Activated CD4-positive, alpha-beta T cell treated with anti-CD3 and anti-CD28 coated beads, Interleukin-10, Interleukin-2, amounts not matched to agents 100 ng/mL and 50 ng/mL, durations not matched to agents 16 hours and 8 hours (primary cell): ENCODE results near the gene DNAH7.
A peak's percentile ranks its signal among the peaks of the same experiment; 100 is the strongest.

Experiments
- DNase-seq: peaks from one replicate; pipeline ENCODE4 v3.0.0-alpha.2; 2020

DNAH7 gene

DNA sequence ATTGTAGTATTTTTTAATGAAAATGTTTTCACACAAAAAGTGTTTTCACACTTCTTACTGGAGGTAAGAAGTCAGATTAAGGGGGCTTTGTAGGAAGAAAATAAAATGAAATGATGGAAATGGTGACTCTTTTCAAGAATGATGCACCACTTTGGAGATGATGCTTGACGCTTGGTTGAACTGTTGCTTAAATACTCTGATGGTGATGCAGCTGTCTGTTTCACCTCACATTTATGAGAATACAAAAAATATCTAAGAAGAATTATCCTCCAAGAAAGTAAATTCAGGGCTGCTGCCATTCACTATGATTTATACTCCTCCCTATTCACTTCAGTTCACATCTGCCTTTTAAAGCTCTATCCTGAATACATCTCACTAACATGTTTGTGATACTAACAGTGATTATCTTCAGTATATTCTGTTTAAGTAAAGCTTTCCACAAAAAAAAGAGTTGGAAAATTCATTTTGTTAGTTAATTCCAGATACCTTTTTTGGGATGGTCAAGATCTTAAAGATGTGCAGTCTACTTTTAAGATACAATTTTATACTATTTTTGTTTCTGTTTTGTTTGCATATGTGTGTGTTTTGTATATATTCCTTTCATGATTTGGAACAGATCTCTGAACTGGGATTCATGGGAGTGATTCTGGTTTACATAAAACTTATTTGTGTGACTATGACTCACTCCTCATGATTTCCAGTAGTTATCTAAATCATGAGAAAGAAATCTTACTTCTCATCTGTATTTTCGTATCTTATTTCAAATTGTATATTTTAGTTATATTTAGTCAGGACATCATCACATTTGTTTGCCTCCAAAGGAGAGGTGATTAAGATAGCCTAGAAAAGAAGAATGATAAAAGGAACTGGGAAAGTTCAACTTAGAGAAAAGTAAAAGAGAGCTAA is 358.5 kb downstream of the DNAH7 start:
- DNase-seq: no peak

DNA sequence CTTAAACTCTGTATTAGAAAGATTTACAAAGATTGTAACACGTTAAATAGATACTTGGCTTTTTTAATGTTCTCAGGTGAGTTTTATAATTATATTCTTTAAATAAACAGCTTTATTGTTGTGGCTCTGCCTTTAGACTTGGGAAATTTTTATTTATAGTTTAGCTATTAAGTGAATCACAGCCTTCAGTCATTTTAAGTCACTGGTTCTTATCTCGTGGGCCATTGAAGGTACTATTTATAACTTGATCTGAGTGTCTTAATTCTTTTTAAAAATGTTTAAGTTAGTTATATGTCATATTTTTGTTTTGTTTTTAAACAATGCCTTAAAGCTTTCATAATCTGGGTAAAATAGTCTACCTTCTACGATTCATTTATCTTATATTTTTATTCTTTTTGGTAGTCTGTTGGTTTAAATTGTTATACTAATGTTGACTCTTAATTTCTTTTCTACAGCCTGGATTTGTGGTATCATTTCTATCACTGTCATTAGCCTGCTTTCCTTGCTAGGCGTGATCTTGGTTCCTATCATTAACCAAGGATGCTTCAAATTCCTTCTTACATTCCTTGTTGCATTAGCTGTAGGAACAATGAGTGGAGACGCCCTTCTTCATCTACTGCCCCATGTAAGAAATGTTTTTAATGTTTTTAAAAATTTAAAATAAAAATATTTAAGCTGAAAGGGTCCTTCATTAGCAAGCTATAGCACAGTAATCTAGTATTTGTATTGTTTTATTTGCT is 362.3 kb downstream of the DNAH7 start:
- no peak for DNase-seq

GRCh38 chr2:195700480-195700879 is 368.2 kb downstream of the DNAH7 start:
- DNase-seq: no peak

GRCh38 chr2:195697681-195698220 is 370.9 kb downstream of the DNAH7 start:
- no peak for DNase-seq

DNA sequence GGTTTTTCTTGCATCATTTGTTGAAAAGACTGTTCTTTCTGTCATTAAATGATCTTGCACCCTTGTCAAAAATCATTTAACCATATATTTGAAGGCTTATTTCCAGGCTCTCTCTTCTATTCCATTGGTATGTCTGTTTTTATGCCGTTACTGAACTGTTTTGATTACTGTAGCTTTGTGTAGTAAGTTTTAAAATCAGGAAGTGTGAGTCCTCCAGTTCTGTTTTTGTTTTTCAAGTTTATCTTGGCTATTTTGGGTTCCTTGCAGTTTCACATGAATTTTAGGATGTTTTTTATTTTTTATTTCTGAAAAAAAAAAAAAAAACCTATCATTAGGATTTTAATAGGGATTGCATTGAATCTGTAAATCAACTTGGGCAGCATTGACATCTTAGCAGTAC is 372.6 kb downstream of the DNAH7 start:
- DNase-seq: no peak

- DNase-seq: no peak
These were observed 373.5 kb downstream of the DNAH7 start for GRCh38 chr2:195695002-195695631.

- no peak for DNase-seq
These were observed 374.1 kb downstream of the DNAH7 start for GRCh38 chr2:195694553-195694952.

DNA sequence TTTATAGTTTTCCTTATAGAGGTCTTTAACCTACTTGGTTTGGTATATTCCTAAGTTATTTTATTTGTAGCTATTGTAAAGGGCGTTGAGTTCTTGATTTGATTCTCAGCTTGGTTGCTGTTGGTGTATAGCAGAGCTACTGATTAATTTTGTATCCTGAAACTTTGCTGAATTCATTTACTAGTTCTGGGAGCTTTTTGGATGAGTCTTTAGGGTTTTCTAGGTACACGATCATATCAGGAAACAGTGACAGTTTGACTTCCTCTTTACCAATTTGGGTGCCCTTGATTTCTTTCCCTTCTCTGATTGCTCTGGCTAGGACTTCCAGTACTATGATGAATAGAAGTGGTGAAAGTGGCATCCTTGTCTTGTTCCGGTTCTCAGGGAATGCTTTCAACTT is 376.1 kb downstream of the DNAH7 start:
- peak; percentile 34 for DNase-seq
